ENCODE results near the gene CNPY4.

DNA sequence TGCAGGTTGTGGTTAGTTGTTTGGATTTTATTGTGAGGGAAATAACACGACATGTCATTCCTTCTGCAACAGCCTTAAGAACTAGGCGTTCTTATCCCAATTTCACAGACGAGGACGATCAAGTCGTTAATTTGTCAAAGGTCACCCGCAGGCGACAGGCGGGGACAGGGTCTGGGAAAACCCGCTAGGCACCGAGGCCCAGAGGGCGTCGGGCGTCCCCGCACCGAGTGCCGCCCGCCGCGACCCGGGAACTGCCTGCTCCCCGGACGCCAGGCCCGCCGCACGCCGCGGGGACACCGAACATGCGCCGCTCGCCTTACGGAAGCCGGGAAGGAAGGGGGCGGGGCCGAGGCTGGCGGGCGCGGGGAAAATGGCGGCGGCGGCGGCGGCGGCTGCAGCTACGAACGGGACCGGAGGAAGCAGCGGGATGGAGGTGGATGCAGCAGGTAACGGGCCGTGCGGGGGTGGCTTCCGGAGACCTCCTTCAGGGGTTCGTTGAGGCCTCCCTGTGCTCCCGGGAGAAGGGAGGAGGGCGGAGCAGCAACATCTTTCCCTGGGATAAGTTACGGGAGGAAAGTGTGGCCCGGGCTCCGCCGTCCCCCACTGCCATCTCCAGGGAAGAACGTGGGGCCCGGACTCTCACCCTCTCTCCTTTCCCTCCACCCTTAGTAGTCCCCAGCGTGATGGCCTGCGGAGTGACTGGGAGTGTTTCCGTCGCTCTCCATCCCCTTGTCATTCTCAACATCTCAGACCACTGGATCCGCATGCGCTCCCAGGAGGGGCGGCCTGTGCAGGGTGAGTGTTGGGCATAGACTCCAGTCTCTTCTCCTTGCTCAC is 30.6 kb upstream of the CNPY4 start, which contains the start of gene COPS6:
- no peak for TF ChIP-seq CTCF (IDR thresholded peaks at IDR 0.05; ENCODE audit: borderline replicate concordance, extremely low read depth, low read length, poor library complexity, severe bottlenecking)
- TF ChIP-seq EZH2 (IDR thresholded peaks at IDR 0.05; ENCODE audit: borderline replicate concordance, low read depth, low read length, severe bottlenecking): no peak

Measured in DND-41 (cell line).